Measurements from ENCODE around the gene PDGFA.

PDGFA gene

GRCh38 chr7:520503-521161, 986 bp upstream of the PDGFA start:
- TF ChIP-seq POLR2AphosphoS5 (IDR thresholded peaks at IDR 0.05; ENCODE audit: low read depth, low read length) (no peak), REST (IDR thresholded peaks at IDR 0.05; ENCODE audit: insufficient read depth in 1 of 2, low read depth in 2 of 2, low read length in 2 of 2) (no peak), SIN3A (IDR thresholded peaks at IDR 0.05; ENCODE audit: borderline replicate concordance, insufficient read depth, low read length) (no peak), FOXP2 (optimal IDR thresholded peaks at IDR 0.05; ENCODE audit: borderline replicate concordance, extremely low read depth, extremely low read length, insufficient read depth) (no peak), TAF1 (IDR thresholded peaks at IDR 0.05; ENCODE audit: borderline replicate concordance, insufficient read depth, low read length) (no peak)

GRCh38 chr7:518630-519483, 789 bp downstream of the PDGFA start:
- no peak for TF ChIP-seq POLR2AphosphoS5 (IDR thresholded peaks at IDR 0.05; ENCODE audit: low read depth, low read length)
- TF ChIP-seq REST (IDR thresholded peaks at IDR 0.05; ENCODE audit: insufficient read depth in 1 of 2, low read depth in 2 of 2, low read length in 2 of 2) = no peak
- no peak for TF ChIP-seq FOXP2 (optimal IDR thresholded peaks at IDR 0.05; ENCODE audit: borderline replicate concordance, extremely low read depth, extremely low read length, insufficient read depth)
- TF ChIP-seq TAF1 (IDR thresholded peaks at IDR 0.05; ENCODE audit: borderline replicate concordance, insufficient read depth, low read length) = no peak
- no peak for TF ChIP-seq SIN3A (IDR thresholded peaks at IDR 0.05; ENCODE audit: borderline replicate concordance, insufficient read depth, low read length)

- no peak for TF ChIP-seq SIN3A (IDR thresholded peaks at IDR 0.05; ENCODE audit: borderline replicate concordance, insufficient read depth, low read length)
- TF ChIP-seq TAF1 (IDR thresholded peaks at IDR 0.05; ENCODE audit: borderline replicate concordance, insufficient read depth, low read length) = no peak
- no peak for TF ChIP-seq REST (IDR thresholded peaks at IDR 0.05; ENCODE audit: insufficient read depth in 1 of 2, low read depth in 2 of 2, low read length in 2 of 2)
- no peak for TF ChIP-seq POLR2AphosphoS5 (IDR thresholded peaks at IDR 0.05; ENCODE audit: low read depth, low read length)
- TF ChIP-seq FOXP2 (optimal IDR thresholded peaks at IDR 0.05; ENCODE audit: borderline replicate concordance, extremely low read depth, extremely low read length, insufficient read depth) = no peak
These were observed 1.6 kb downstream of the PDGFA start for GRCh38 chr7:517774-518629.

- TF ChIP-seq FOXP2 (optimal IDR thresholded peaks at IDR 0.05; ENCODE audit: borderline replicate concordance, extremely low read depth, extremely low read length, insufficient read depth) = no peak
- TF ChIP-seq TAF1 (IDR thresholded peaks at IDR 0.05; ENCODE audit: borderline replicate concordance, insufficient read depth, low read length) = no peak
- TF ChIP-seq POLR2AphosphoS5 (IDR thresholded peaks at IDR 0.05; ENCODE audit: low read depth, low read length) = no peak
- no peak for TF ChIP-seq REST (IDR thresholded peaks at IDR 0.05; ENCODE audit: insufficient read depth in 1 of 2, low read depth in 2 of 2, low read length in 2 of 2)
- no peak for TF ChIP-seq SIN3A (IDR thresholded peaks at IDR 0.05; ENCODE audit: borderline replicate concordance, insufficient read depth, low read length)
These were observed 2.8 kb downstream of the PDGFA start for GRCh38 chr7:516606-517456.
